Thoracic aorta (tissue), 2 donors: ENCODE measurements around the gene SIAH1. TPM values are rescaled to one million over a fixed set of nuclear protein-coding genes. Genes with fewer than 3 reads are reported as not detected.
"Not testable (repeated sequence)": the region's sequence is repeated elsewhere in the genome, so short reads cannot be mapped to it uniquely, and the experiment has no call there.

Experiments
- ATAC-seq: fragments of 150-250 bp; one replicate; pipeline ENCODE4 v1.8.0; 2017; ENCODE audit warnings: low read depth; ENCODE audit not compliant: insufficient number of reproducible peaks, low FRiP score
- DNase-seq: peaks from one replicate; pipeline ENCODE4 v3.0.0-alpha.2; 2020; ENCODE audit warnings: low spot score
- H3K27ac ChIP-seq, 2 donors: fragments of 200-600 bp; sonication (generic); 1 replicate in 1 of 2; 2 replicates in 1 of 2; pipeline ENCODE4 v1.5.1; 2016; ENCODE audit warnings: mild to moderate bottlenecking in 2 of 2, moderate library complexity in 2 of 2
- H3K27me3 ChIP-seq: fragments of 200-600 bp; sonication (generic); replicated peaks from 2 replicates; pipeline ENCODE4 v1.6.0; 2016; ENCODE audit warnings: mild to moderate bottlenecking; ENCODE audit not compliant: insufficient read depth
- H3K36me3 ChIP-seq: fragments of 200-600 bp; sonication (generic); one replicate; pipeline ENCODE4 v1.5.1; 2016
- H3K4me1 ChIP-seq, 2 donors: fragments of 200-600 bp; sonication (generic); 1 replicate in 1 of 2; 2 replicates in 1 of 2; pipeline versions ENCODE4 v1.5.1 to v1.6.0; 2016; ENCODE audit warnings: low read depth in 2 of 2, mild to moderate bottlenecking in 1 of 2; ENCODE audit not compliant: control insufficient read depth in 1 of 2
- H3K4me3 ChIP-seq: fragments of 200-600 bp; sonication (generic); 2 replicates; pipeline ENCODE4 v1.5.1; 2016; ENCODE audit warnings: mild to moderate bottlenecking
- H3K9me3 ChIP-seq: fragments of 200-600 bp; sonication (generic); 2 replicates; pipeline ENCODE4 v1.5.1; 2016
- total RNA-seq, 2 donors: library from RNA; depleted of rRNA; stranded (reverse); fragments of >200 nt; gene quantifications; one replicate each; pipeline versions ENCODE4 v1.1.0 to v1.2.3, GENCODE V29; 2016
- TF ChIP-seq, protein P1 (sequence below): fragments of 200-600 bp; sonication (generic); IDR thresholded peaks from one replicate; pipeline ENCODE4 v1.5.1; 2019; ENCODE audit warnings: antibody characterized with exemption

The SIAH1 gene
- total RNA-seq, 2 donors from 2014 or later = 28.2 to 40.8 TPM

DNA sequence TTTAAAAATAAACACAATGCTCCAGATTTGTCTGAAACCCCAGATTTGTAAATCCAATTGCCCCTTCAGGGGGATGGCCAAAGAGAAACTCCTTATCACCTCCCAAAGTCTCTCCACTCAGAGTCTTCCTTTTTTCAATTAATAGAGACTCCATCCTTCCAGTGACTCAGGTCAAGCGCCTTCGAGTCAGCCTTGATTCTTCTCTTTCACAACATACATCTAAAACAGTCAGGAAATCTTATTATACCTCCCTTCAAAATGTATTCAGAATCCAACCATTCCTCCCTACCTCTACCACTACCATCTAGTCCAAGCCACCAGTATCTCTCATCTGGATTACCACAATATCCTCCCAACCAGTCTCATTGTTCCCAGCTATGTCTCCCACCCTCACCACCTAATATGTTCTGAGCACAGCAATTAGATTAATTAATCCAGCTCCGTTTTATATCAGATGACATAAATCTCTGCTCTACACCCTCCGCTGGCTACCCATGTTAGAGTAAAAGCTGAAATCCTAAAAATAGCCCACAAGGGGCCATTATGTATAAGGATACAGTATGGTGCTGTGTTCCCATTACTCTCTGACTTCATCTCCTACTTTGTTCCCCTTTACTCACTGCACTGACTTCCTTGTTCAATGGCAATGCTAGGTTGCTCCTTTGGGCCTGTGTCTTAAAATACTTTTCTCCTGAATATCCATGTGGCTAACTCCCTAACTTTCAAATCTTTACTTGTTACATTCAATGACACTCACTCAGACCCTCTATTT, 11.8 kb downstream of the SIAH1 start:
- Histone ChIP-seq H3K4me1 (peaks cover 54 to 70% of the 10 kb centered on the region in 2 donors), H3K36me3 (no peaks in the 10 kb centered on the region), H3K27ac (no peak overlapping the region), H3K27me3 (no peaks in the 10 kb centered on the region), H3K9me3 (no peaks in the 10 kb centered on the region), H3K4me3 (no peak overlapping the region)
- TF ChIP-seq, protein P1, sequence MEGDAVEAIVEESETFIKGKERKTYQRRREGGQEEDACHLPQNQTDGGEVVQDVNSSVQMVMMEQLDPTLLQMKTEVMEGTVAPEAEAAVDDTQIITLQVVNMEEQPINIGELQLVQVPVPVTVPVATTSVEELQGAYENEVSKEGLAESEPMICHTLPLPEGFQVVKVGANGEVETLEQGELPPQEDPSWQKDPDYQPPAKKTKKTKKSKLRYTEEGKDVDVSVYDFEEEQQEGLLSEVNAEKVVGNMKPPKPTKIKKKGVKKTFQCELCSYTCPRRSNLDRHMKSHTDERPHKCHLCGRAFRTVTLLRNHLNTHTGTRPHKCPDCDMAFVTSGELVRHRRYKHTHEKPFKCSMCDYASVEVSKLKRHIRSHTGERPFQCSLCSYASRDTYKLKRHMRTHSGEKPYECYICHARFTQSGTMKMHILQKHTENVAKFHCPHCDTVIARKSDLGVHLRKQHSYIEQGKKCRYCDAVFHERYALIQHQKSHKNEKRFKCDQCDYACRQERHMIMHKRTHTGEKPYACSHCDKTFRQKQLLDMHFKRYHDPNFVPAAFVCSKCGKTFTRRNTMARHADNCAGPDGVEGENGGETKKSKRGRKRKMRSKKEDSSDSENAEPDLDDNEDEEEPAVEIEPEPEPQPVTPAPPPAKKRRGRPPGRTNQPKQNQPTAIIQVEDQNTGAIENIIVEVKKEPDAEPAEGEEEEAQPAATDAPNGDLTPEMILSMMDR = no peak
- DNase-seq (no peak), ATAC-seq (no peak)

DNA sequence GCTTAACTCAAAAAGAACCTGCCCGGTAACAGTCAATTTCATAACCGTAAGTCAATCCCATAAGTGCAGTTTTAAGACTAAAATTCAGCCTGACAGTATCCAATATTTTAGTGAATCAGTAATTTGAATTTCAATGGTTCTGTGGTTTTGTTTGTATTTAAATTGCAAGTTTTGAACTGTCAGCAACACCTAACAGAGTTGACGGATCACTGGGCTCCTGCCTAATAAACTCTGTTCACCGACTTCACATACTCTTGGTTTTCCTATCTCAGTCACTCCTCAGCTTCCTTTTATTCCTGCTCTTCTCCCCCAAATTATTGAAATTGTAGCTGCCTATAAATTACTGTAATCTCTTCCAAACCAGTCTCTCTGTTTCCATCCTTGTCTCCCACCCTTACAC, 12.5 kb downstream of the SIAH1 start:
- peaks cover 49 to 64% of the 10 kb centered on the region in 2 donors for H3K4me1 ChIP-seq
- DNase-seq (no peak), ATAC-seq (no peak)
- H3K27ac ChIP-seq = no peak overlapping the region
- H3K9me3 ChIP-seq = no peaks in the 10 kb centered on the region
- no peaks in the 10 kb centered on the region for H3K36me3 ChIP-seq
- TF ChIP-seq, protein P1 = no peak
- no peak overlapping the region for H3K4me3 ChIP-seq
- no peaks in the 10 kb centered on the region for H3K27me3 ChIP-seq

DNA sequence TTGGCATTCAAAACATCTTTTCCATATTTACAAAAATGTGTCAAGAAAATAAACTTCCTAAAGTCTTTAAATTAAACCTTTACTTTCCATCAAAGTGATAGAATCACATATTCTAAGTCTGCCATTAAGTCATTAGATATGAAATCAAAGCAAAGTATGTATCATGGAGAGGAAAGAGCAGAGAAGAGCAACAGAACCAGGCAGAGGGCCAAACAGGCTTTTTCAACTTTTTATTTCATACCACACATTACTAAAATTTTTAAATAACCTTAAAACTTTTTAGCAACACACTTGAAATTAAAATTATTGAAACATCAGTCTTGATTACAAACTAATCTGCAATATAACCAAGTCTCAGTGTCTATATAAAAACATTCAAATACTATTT, 13.8 kb downstream of the SIAH1 start:
- no peaks in the 10 kb centered on the region for H3K9me3 ChIP-seq
- no peaks in the 10 kb centered on the region for H3K36me3 ChIP-seq
- no peak overlapping the region for H3K27ac ChIP-seq
- peaks cover 45 to 65% of the 10 kb centered on the region in 2 donors for H3K4me1 ChIP-seq
- no peak for ATAC-seq
- H3K4me3 ChIP-seq = no peak overlapping the region
- no peaks in the 10 kb centered on the region for H3K27me3 ChIP-seq
- TF ChIP-seq, protein P1 = no peak
- DNase-seq = no peak

DNA sequence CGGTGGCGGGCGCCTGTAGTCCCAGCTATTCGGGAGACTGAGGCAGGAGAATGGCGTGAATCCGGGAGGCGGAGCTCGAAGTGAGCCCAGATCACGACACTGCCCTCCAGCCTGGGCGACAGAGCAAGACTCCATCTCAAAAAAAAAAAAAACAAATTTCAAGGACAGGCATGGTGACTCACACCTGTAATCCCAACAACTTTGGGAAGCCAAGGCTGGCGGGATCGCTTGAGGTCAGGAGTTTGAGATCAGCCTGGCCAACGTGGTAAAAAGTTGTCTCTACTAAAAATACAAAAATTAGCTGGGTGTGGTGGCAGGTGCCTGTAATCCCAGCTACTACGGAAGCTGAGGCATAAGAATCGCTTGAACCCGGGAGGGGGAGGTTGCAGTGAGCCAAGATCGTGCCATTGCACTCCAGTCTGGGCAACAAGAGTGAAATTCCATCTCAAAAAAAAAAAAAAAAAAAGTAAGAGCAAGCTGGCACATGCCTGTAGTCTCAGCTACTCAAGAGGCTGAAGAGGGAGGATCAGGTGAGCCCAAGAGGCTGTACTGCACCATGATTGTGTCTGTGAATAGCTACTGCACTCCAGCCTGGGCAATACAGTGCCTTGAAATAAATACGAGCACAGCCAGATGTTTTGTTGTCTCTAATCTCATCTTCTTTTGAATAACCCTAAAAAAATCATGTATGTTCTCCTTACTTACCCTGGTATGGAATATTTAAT, 14.4 kb downstream of the SIAH1 start:
- not testable (repeated sequence) for H3K36me3 ChIP-seq, H3K4me3 ChIP-seq, H3K27me3 ChIP-seq, ATAC-seq, H3K27ac ChIP-seq, H3K9me3 ChIP-seq, DNase-seq
- H3K4me1 ChIP-seq = peaks cover 43 to 64% of the 10 kb centered on the region in 2 donors

DNA sequence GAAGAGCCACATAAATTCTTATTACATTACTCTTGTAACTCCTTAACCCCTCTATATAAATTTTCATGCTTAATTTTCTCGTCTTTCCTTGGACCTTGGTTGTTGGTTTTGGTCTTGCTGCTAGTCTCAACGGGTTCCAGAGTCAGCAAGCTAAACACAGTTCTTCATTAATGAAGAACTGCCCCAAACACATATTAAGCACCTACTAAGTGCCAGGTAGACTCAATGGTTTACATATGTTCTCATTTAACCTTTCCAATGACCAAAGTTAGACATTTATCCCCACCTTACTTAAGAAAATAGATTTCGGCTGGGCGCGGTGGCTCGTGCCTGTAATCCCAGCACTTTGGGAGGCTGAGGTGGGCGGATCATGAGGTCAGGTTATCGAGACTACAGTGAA, 15.0 kb downstream of the SIAH1 start:
- H3K4me1 ChIP-seq = peaks cover 41 to 60% of the 10 kb centered on the region in 2 donors
- TF ChIP-seq, protein P1 = no peak
- no peak for DNase-seq

More for the DNA sequence above, 15.0 kb downstream of the SIAH1 start:
- Histone ChIP-seq H3K9me3 (no peaks in the 10 kb centered on the region), H3K27ac (no peak overlapping the region), H3K27me3 (no peaks in the 10 kb centered on the region), H3K36me3 (no peaks in the 10 kb centered on the region), H3K4me3 (no peak overlapping the region)
- ATAC-seq = no peak
